Epithelial cell of proximal tubule (primary cell): ENCODE data around the gene TMEM52B. TPM values are rescaled to one million over a fixed set of nuclear protein-coding genes. Genes with fewer than 3 reads are reported as not detected.

Experiments used
- DNase-seq: peaks from one replicate; pipeline ENCODE4 v3.0.0-alpha.2; 2011; ENCODE audit warnings: low read depth
- H3K4me3 ChIP-seq: 2 replicates; pipeline ENCODE4 v1.5.1; 2011; ENCODE audit warnings: low read depth, mild to moderate bottlenecking, low read length
- CTCF ChIP-seq: conservative IDR thresholded peaks from 2 replicates; pipeline ENCODE4 v1.5.1; 2012; ENCODE audit warnings: low read depth, mild to moderate bottlenecking, low read length
- total RNA-seq: library from RNA; depleted of rRNA; stranded (reverse); fragments of >200 nt; gene quantifications from 2 replicates; pipeline ENCODE4 v1.2.3, GENCODE V29; 2015

TMEM52B gene
- total RNA-seq, result 0.43 TPM in 1 of 2 replicates, not detected in the other

DNA sequence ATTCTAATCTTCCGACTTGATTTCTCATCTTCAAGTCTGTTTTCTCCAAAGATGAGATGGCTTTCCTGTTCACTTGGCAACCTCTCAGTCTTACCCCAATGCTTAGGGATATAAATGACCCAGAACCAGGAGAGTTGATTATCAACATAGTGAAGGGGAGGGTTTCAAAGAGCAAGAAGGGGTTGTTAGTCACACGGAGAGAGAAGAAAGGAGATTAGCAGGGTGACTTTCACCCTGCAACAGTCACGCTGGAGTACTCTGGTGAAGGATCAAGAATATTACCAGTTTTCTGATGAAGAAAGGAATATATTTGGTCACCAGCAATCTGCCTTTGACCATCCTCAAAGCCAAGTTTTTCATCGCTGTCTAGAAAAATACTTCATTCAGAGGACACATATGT, at the start of gene TMEM52B:
TSS of gene TMEM52B (plus strand) at position 212 of the 400 bp plus-strand sequence. CDS start 543 bp downstream, outside the sequence.
- TF ChIP-seq CTCF, result no peak
- no peak within 1 kb of the TSS for H3K4me3 ChIP-seq
- peak; percentile 29 for DNase-seq

DNA sequence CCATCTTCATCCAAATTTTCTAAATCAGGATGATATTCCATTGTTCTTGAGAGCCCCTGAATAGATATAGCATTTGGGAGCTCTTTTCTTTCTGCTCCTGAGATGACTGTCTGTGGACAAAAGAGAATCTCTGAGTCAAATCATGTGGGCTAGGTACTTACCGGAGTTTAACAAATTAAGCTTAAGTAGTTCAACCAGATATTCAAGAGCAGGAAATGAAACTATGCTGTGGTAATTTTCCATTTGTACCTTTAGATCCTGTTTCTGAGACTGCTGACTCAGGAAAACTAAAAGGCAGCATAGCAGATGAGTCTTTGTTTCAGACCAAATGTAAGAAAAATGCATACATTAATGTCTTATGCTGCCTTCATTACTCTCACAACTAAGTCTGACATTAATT, 48.8 kb upstream of the TMEM52B start, which contains the start of gene CLEC7A:
TSS of gene CLEC7A (minus strand) at position 158 of the 400 bp plus-strand sequence. CDS start at position 41, 117 bp downstream.
- TF ChIP-seq CTCF, result no peak
- H3K4me3 ChIP-seq, result no peak within 1 kb of the TSS
- no peak for DNase-seq

GRCh38 chr12:10131111-10131690, 47.6 kb upstream of the TMEM52B start:
- no peak overlapping the region for H3K4me3 ChIP-seq
- TF ChIP-seq CTCF, result no peak
- DNase-seq, result no peak

GRCh38 chr12:10132850-10133370, 45.9 kb upstream of the TMEM52B start:
- TF ChIP-seq CTCF, result no peak
- no peak for DNase-seq
- no peak overlapping the region for H3K4me3 ChIP-seq

DNA sequence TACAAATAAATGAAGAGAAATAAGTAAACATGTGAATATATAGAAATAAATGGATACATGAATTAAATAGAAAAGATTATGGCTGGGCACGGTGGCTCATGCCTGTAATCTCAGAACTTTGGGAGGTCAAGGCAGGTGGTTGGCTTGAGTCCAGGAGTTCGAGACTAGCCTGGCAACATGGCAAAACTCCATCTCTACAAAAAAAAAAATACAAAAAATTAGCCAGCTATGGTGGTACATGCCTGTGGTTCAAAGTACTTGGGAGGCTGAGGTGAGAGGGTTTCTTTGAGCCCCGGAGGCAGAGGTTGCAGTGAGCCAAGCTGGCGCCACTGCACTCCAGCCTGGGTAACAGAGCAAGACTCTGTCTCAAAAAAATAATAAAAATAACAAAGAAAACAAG, 43.7 kb upstream of the TMEM52B start:
- no peak overlapping the region for H3K4me3 ChIP-seq
- TF ChIP-seq CTCF, result no peak
- DNase-seq, result no peak

DNA sequence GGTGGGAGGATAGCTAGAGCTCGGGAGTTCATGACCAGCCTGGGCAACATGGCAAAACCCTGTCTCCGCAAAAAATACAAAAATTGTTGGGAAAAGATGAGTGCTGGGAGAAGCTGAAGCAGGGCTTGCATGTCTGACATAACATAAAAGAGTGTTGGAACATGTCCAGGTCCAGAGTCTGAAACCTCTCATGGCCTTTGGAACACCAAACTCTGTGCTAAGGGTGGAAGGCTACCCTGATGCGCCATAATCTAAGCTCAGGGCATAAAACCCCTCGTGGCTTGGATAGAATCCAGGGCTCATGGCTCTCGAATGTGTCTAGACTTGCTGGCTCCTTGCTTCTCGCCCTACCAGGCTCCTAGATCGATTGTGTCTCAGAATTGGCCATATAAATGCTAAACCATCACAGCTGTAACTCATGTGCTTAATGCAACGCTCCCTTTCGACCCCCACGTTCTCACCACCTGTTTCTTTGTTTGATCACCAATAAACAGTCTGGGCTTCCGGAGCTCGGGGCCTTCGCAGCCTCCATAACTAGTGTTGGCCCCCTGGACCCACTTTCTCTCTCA, 42.1 kb upstream of the TMEM52B start:
- TF ChIP-seq CTCF, result no peak
- H3K4me3 ChIP-seq, result no peak overlapping the region
- no peak for DNase-seq
